CD4-positive, alpha-beta memory T cell (primary cell): Measurements from ENCODE around the gene NXF1. TPM values are rescaled to one million over a fixed set of nuclear protein-coding genes. Genes with fewer than 3 reads are reported as not detected.
"Not testable (repeated sequence)": the region's sequence is repeated elsewhere in the genome, so short reads cannot be mapped to it uniquely, and the experiment has no call there.

Source experiments
- CTCF ChIA-PET: fragments of 350-600 bp; sonication (Branson Sonifier 250); formaldehyde crosslinking; loops from one replicate; lab custom pipeline; 2021; ENCODE audit warnings: inconsistent platforms; ENCODE audit not compliant: partially characterized antibody; lab: Charles Lee
- POLR2A ChIA-PET: fragments of 350-600 bp; sonication (Branson Sonifier 250); formaldehyde crosslinking; loops from one replicate; lab custom pipeline; 2021; ENCODE audit not compliant: partially characterized antibody; lab: Charles Lee
- DNase-seq, 5 donors: peaks; one replicate each; pipeline versions ENCODE4 v3.0.0 to v3.0.0-alpha.2; 2020 to 2022; ENCODE audit warnings: mixed read lengths in 1 of 5
- H3K27ac ChIP-seq: one replicate; pipeline ENCODE4 v1.7.0; 2013; ENCODE audit warnings: low read depth, low read length
- H3K27me3 ChIP-seq: 2 replicates; pipeline ENCODE4 v1.7.0; 2013; ENCODE audit warnings: mild to moderate bottlenecking, low read length, moderate library complexity; ENCODE audit not compliant: insufficient read depth
- H3K36me3 ChIP-seq: 2 replicates; pipeline ENCODE4 v1.7.0; 2013; ENCODE audit warnings: mild to moderate bottlenecking, low read length, moderate library complexity; ENCODE audit not compliant: insufficient read depth
- H3K4me1 ChIP-seq: 2 replicates; pipeline ENCODE4 v1.7.0; 2013; ENCODE audit warnings: mild to moderate bottlenecking, low read length, moderate library complexity; ENCODE audit not compliant: insufficient read depth
- H3K4me3 ChIP-seq, 2 donors: one replicate each; pipeline ENCODE4 v1.7.0; 2013; ENCODE audit warnings: low read length in 2 of 2, mild to moderate bottlenecking in 1 of 2
- H3K9me3 ChIP-seq, 2 donors: one replicate each; pipeline ENCODE4 v1.7.0; 2013; ENCODE audit warnings: low read length in 2 of 2, control low read depth in 1 of 2; ENCODE audit not compliant: control insufficient read depth in 1 of 2
- H3K27ac Mint-ChIP-seq, 7 donors: one replicate each; pipeline ENCODE4 v1.8.0; 2020 to 2021; ENCODE audit warnings: mixed read lengths in 7 of 7, mild to moderate bottlenecking in 6 of 7, inconsistent platforms in 3 of 7, moderate library complexity in 3 of 7
- H3K27me3 Mint-ChIP-seq, 2 donors: one replicate each; pipeline ENCODE4 v1.8.0; 2020 to 2021; ENCODE audit warnings: mixed read lengths in 2 of 2
- H3K36me3 Mint-ChIP-seq, 2 donors: one replicate each; pipeline ENCODE4 v1.8.0; 2020 to 2021; ENCODE audit warnings: mixed read lengths in 2 of 2, inconsistent platforms in 1 of 2, mild to moderate bottlenecking in 1 of 2
- H3K4me1 Mint-ChIP-seq, 4 donors: one replicate each; pipeline ENCODE4 v1.8.0; 2020 to 2021; ENCODE audit warnings: mixed read lengths in 4 of 4, mild to moderate bottlenecking in 1 of 4
- H3K4me3 Mint-ChIP-seq, 8 donors: one replicate each; pipeline ENCODE4 v1.8.0; 2020 to 2021; ENCODE audit warnings: mixed read lengths in 8 of 8, mild to moderate bottlenecking in 7 of 8, moderate library complexity in 6 of 8, inconsistent platforms in 3 of 8
- H3K9me3 Mint-ChIP-seq, 8 donors: one replicate each; pipeline ENCODE4 v1.8.0; 2020 to 2021; ENCODE audit warnings: mixed read lengths in 8 of 8, mild to moderate bottlenecking in 5 of 8, inconsistent platforms in 3 of 8, moderate library complexity in 1 of 8
- intact Hi-C: fragments of 100-400 bp; cut with micrococcal nuclease; formaldehyde crosslinking; loops from one replicate; pipeline ENCODE4 v1.15.1; 2023
- polyA plus RNA-seq, 2 donors: library from polyadenylated mRNA; unstranded; fragments of 300-500 nt; fragmentation: Illumina TruSeq; gene quantifications; one replicate each; pipeline ENCODE4 v1.2.3, GENCODE V29; 2021
- total RNA-seq, 2 experiments: library from RNA; stranded (reverse); gene quantifications; one replicate each; pipeline ENCODE4 v1.2.3, GENCODE V29; 2021

Gene NXF1
- total and polyA plus RNA-seq, 4 experiments from 2014 or later = 75.2 to 196 (median 139) TPM

DNA sequence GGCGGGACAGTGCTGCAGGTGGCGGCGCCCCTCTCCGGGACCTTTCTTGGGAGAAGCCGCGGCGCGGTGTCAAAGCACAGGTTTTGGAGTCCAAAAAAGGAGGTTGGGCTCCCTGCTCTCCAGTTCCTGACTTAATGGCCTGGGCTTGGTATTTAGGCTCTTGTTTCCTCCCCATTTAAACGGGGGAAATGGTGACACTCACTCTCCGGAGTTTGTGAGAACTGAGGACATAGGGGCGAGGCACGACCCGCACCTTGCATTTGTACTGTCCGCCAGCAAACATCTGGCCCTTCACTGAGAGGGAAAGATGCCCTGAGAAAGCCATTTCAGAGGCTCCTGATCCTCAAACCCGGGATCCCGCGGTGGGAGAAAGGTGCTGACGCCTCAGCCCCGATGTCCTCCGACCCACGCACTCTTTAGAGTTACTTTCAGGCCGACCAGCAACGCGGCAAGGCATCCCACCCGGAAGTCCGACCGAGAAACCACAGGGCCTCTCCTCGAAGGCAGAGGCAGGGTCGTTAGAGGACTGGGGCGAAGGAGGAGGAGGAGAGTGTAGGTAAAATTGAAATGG lies 37.0 kb upstream of the NXF1 start:
- peak in 2 of 5 donors; percentile 9 to 33 for DNase-seq
- peaks cover 4 to 15% of the 10 kb centered on the region in 2 donors for H3K36me3 Mint-ChIP-seq
- ChIA-PET POLR2A (interaction anchor here (0.8 to 13.8 kb wide), 51 partner anchors 10 to 1365 kb away, joined by 3 to 801 read pairs (median 8); partner anchors contain the start of genes B3GAT3, BSCL2, C11orf98 and CSKMT), CTCF (interaction anchor here (0.8 to 3.0 kb wide), 5 partner anchors 12 to 56 kb away, joined by 3 to 9 read pairs (median 4); no protein-coding TSS in a partner anchor)
- H3K9me3 Mint-ChIP-seq = peaks cover 0 to 7% (median 0%) of the 10 kb centered on the region in 8 donors
- no peaks in the 10 kb centered on the region for H3K27me3 ChIP-seq
- H3K4me1 Mint-ChIP-seq = peaks cover 10 to 32% (median 21%) of the 10 kb centered on the region in 4 donors
- peaks cover 32% of the 10 kb centered on the region for H3K4me1 ChIP-seq
- no peaks in the 10 kb centered on the region for H3K27me3 Mint-ChIP-seq
- no peak overlapping the region for H3K27ac Mint-ChIP-seq
- peak overlapping the region; percentile 74 to 86 for H3K4me3 ChIP-seq
- no peak overlapping the region for H3K4me3 Mint-ChIP-seq
- H3K27ac ChIP-seq = peak overlapping the region; percentile 98
- H3K36me3 ChIP-seq = no peaks in the 10 kb centered on the region
- H3K9me3 ChIP-seq = no peaks in the 10 kb centered on the region
- intact Hi-C loops = loop anchor here (1.0 kb wide), 1 partner anchor 13 kb away; no protein-coding TSS in a partner anchor

DNA sequence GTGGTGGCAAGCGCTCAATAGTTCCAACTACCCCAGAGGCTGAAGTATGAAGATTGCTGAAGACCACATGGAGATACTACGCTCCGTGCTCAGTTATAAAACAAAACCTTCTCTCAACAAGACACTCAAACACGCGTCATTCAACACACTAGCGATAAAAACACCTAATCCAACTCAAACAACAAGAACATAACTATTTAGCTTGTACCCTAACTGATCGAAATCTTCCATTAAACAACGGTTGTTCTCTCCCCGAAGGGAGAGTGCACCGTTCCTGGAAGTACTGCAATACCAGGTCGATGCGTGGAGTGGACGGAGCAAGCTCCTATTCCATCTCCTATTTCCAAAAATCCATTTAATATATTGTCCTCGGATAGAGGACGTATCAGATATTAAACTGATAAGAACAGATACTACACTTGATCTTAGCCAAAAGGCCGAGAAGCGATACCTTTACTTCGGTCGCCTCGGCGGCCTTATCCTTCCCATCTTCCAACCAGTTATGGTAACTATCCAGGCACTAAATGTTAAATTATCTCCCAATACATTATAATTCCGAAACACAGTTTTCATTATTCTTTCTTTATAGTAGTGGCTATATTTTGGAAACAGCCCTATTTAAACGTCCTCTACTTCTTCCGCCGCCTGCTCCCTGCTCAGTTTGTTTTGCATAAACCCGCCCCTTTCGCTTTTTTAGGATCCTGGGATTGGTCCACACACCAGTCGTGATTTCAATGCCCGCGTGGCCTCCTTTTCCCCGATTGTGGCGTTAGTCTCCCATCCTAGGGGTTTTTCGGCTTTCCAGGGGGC lies 36.3 kb upstream of the NXF1 start:
- intact Hi-C loops = loop anchor here (1.0 to 2.0 kb wide), 4 partner anchors 14 to 133 kb away; partner anchors contain the start of gene HNRNPUL2
- Mint-ChIP-seq H3K27ac (no peak overlapping the region), H3K9me3 (peaks cover 0 to 7% (median 0%) of the 10 kb centered on the region in 8 donors), H3K4me1 (peaks cover 10 to 34% (median 21%) of the 10 kb centered on the region in 4 donors), H3K4me3 (no peak overlapping the region), H3K36me3 (peaks cover 6 to 16% of the 10 kb centered on the region in 2 donors), H3K27me3 (no peaks in the 10 kb centered on the region)
- CTCF ChIA-PET = interaction anchor here (2.7 to 3.0 kb wide), 2 partner anchors 13 to 55 kb away, joined by 9 to 27 read pairs; partner anchors contain the start of gene TMEM179B
- Histone ChIP-seq H3K27me3 (no peaks in the 10 kb centered on the region), H3K9me3 (no peaks in the 10 kb centered on the region), H3K4me3 (peak overlapping the region; percentile 74 to 86), H3K27ac (peak overlapping the region; percentile 98), H3K4me1 (peaks cover 32% of the 10 kb centered on the region), H3K36me3 (peaks cover 1% of the 10 kb centered on the region)
- POLR2A ChIA-PET = interaction anchor here (0.6 to 13.8 kb wide), 76 partner anchors 9 to 1937 kb away, joined by 3 to 801 read pairs (median 6); partner anchors contain the start of genes B3GAT3, BAD, BSCL2 and C11orf98
- peak; percentile 88 to 92 (median 90) for DNase-seq

DNA sequence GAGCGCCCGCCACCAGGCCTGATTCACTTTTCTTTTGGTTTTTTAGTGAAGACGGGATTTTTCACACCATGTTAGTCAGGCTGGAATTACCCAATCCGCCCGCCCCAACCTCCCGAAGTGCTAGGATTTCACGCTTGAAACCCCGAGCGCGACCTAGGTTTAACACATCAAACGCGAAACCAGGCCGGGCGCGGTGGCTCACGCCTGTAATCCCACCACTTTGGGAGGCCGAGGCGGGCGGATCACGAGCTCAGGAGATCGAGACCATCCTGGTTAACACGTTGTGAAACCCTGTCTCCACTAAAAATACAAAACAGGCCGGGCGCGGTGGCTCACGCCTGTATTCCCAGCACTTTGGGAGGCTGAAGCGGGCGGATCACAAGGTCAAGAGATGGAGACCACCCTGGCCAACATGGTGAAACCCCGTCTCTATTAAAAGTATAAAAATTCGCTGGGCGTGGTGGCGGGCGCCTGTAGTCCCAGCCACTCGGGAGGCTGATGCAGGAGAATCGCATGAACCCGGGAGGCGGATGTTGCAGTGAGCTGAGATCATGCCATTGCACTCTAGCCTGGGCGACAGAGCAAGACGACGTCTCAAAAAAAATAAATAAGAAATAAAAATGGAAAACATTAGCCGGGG lies 35.6 kb upstream of the NXF1 start:
- POLR2A ChIA-PET = interaction anchor here (0.6 to 13.8 kb wide), 77 partner anchors 8 to 1938 kb away, joined by 3 to 801 read pairs (median 6); partner anchors contain the start of genes B3GAT3, BAD, BSCL2 and C11orf98
- intact Hi-C loops = loop anchor here (1.0 to 2.0 kb wide), 4 partner anchors 40 to 132 kb away; partner anchors contain the start of genes HNRNPUL2 and TMEM179B

DNA sequence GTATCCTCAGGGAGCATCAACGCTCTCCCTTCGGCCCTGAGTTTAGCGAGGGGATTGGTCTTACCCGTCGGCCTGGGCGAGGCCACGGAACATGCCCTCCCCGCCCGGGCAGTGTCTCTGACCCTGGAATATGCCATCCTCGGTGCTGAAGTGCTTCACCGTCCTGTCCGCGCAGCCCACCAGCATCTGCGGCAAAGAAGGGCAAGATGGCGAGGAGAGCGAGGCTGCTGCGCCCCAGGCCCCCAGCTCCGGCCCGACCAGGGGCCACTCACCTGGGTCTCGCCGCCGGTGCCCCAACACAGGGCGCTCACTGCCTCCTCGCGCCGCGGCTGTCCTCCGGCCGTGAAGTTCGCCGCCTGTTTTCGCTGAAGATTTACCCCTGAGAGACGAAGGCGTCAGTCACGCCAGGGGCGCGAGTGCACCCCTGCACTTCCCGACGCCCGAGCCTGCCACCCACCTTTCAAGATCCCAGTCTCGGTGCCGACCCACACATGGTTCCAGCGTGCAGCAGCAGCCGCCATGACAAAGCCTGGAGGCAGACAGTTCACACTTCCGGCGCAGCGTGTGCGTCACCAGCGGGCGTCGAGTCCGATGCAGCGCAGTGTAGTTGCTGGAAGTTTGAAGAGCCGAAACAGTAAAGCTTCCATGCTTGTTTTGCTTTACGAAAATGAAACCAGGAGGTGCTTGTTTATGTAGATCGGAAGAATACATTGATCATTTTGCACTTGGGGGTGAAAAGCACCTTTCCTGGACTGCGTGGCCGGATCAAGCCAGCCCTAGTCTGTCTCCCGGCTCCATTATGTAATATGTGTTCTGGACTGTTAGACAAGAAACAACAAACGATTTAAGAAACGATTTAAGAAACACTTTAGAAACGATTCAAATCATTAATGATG lies 34.1 kb upstream of the NXF1 start, which contains the start of gene WDR74:
Gene WDR74, minus strand, starts transcription at position 541 of the 896 bp plus-strand sequence. Its CDS starts 20 bp downstream, at position 521.
- intact Hi-C loops = loop anchor here (1.0 kb wide), 2 partner anchors 8 to 34 kb away; partner anchors contain the start of gene NXF1
- peak within 1 kb of the TSS; percentile 86 to 87 for H3K4me3 ChIP-seq
- H3K27me3 Mint-ChIP-seq = no peaks in the 10 kb centered on the region
- H3K27ac ChIP-seq = peak within 1 kb of the TSS; percentile 98
- H3K4me3 Mint-ChIP-seq = peak within 1 kb of the TSS in 2 of 8 donors; percentile 42 to 45
- peaks cover 21% of the 10 kb centered on the region for H3K36me3 ChIP-seq
- POLR2A ChIA-PET = interaction anchor here (0.5 to 13.8 kb wide), 40 partner anchors 7 to 1478 kb away, joined by 3 to 801 read pairs (median 12); partner anchors contain the start of genes B3GAT3, BSCL2, C11orf98 and CSKMT
- peaks cover 32% of the 10 kb centered on the region for H3K4me1 ChIP-seq
- H3K4me1 Mint-ChIP-seq = peaks cover 13 to 45% (median 28%) of the 10 kb centered on the region in 4 donors
- peaks cover 0 to 7% (median 0%) of the 10 kb centered on the region in 8 donors for H3K9me3 Mint-ChIP-seq
- H3K27ac Mint-ChIP-seq = no peak within 1 kb of the TSS
- H3K9me3 ChIP-seq = no peaks in the 10 kb centered on the region
- peaks cover 15 to 36% of the 10 kb centered on the region in 2 donors for H3K36me3 Mint-ChIP-seq
- H3K27me3 ChIP-seq = no peaks in the 10 kb centered on the region
- peak; percentile 90 to 96 (median 93) for DNase-seq
- CTCF ChIA-PET = interaction anchor here (1.1 to 3.0 kb wide), 3 partner anchors 16 to 53 kb away, joined by 3 to 27 read pairs (median 9); partner anchors contain the start of gene TMEM179B

More for the DNA sequence above, 35.6 kb upstream of the NXF1 start:
- not testable (repeated sequence) for H3K36me3 ChIP-seq, H3K27me3 ChIP-seq, H3K27me3 Mint-ChIP-seq, H3K4me3 Mint-ChIP-seq, H3K9me3 ChIP-seq, H3K27ac Mint-ChIP-seq, H3K9me3 Mint-ChIP-seq
- peak in 1 of 5 donors; percentile 92 for DNase-seq
- peaks cover 10 to 38% (median 22%) of the 10 kb centered on the region in 4 donors for H3K4me1 Mint-ChIP-seq
- peaks cover 8 to 22% of the 10 kb centered on the region in 2 donors for H3K36me3 Mint-ChIP-seq
- H3K27ac ChIP-seq = peak overlapping the region; percentile 98
- peak overlapping the region in 1 of 2 donors; percentile 86 for H3K4me3 ChIP-seq
- H3K4me1 ChIP-seq = peaks cover 32% of the 10 kb centered on the region
- CTCF ChIA-PET = interaction anchor here (2.7 to 3.0 kb wide), 2 partner anchors 14 to 54 kb away, joined by 9 to 27 read pairs; partner anchors contain the start of gene TMEM179B

DNA sequence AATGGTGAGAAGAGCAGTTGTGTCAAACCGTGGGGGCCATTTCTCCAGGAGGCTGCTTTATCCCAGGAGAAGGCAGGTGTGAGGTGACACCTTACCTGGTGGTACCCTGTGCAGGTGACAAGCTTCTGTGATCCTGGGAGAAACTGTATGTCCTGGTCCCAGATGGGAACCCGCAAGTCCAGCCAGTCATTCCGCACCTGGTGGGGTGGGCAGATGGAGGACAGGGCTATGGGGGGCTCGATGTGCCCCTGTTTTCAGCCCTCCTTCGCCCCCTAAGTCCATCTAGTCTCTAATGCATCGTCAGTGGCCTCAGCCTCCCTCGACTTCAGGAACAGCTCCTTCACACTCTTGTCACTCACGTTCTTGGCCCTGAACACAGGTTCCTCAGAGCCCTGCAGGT lies 30.1 kb upstream of the NXF1 start:
- Histone ChIP-seq H3K27ac (no peak overlapping the region), H3K27me3 (no peaks in the 10 kb centered on the region), H3K4me3 (no peak overlapping the region), H3K36me3 (peaks cover 24% of the 10 kb centered on the region), H3K9me3 (no peaks in the 10 kb centered on the region), H3K4me1 (peaks cover 39% of the 10 kb centered on the region)
- no peaks in the 10 kb centered on the region for H3K27me3 Mint-ChIP-seq
- intact Hi-C loops = no loop called here
- peaks cover 23 to 66% (median 44%) of the 10 kb centered on the region in 4 donors for H3K4me1 Mint-ChIP-seq
- DNase-seq = no peak
- peaks cover 0 to 2% (median 0%) of the 10 kb centered on the region in 8 donors for H3K9me3 Mint-ChIP-seq
- ChIA-PET POLR2A (interaction anchor here (0.8 to 13.8 kb wide), 5 partner anchors 9 to 244 kb away, joined by 3 to 801 read pairs (median 3); partner anchors contain the start of genes NXF1, TMEM179B, TMEM223 and TUT1), CTCF (no interaction called here)
- peak overlapping the region in 4 of 7 donors; percentile 17 to 79 (median 38) for H3K27ac Mint-ChIP-seq
- peaks cover 15 to 56% of the 10 kb centered on the region in 2 donors for H3K36me3 Mint-ChIP-seq
- peak overlapping the region in 1 of 8 donors; percentile 32 for H3K4me3 Mint-ChIP-seq
